ENCODE results near the gene CTNNA2. TPM values are rescaled to one million over a fixed set of nuclear protein-coding genes. Genes with fewer than 3 reads are reported as not detected.

Gene CTNNA2
- total RNA-seq, 1 experiment from 2014 or later: 5.5 TPM

DNA sequence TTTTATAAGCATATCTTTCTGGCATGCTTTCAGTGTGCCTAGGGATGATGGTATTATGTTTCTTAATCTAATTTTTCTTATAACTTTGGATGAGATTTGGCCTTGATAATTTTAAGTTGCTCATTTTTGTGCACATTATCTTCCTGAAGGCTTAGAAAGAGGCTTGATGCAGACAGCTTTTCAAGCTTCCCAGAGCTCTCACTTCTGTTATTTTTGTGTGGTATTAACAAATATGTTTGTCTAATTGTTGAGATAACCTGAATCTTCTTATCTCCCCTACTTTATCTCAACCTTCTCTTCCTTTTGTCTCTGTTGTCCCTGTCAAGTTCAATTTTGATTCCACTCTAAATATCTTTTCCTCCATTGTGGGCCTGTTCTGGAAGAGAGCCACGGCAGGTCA, 904.9 kb downstream of the CTNNA2 start:
- Mint-ChIP-seq H3K4me1 (no peaks in the 10 kb centered on the region), H3K27me3 (ENCODE audit: low read depth) (no peaks in the 10 kb centered on the region), H3K36me3 (ENCODE audit: insufficient read depth in 1 of 3, low read depth in 3 of 3) (peaks cover 0 to 8% (median 3%) of the 10 kb centered on the region in 3 experiments; a peak in 3 of 7 replicates), H3K27ac (no peak overlapping the region), H3K9me3 (peaks cover 8% of the 10 kb centered on the region in 2 experiments; a peak in 4 of 5 replicates), H3K4me3 (no peak overlapping the region)
- no peak overlapping the region for H2AK5ac ChIP-seq (ENCODE audit: insufficient read length, low read length)
- no peak overlapping the region for H2BK20ac ChIP-seq (ENCODE audit: low read depth, low read length, poor library complexity, severe bottlenecking)
- TF ChIP-seq CTCF (conservative IDR thresholded peaks at IDR 0.05): no peak
- no peaks in the 10 kb centered on the region for H3K79me2 ChIP-seq (ENCODE audit: insufficient read depth, low read length)
- H3K27me3 ChIP-seq (ENCODE audit: insufficient read depth, low read length): no peaks in the 10 kb centered on the region
- no peak overlapping the region for H2BK120ac ChIP-seq (ENCODE audit: low read depth, low read length, poor library complexity, severe bottlenecking)
- no peaks in the 10 kb centered on the region for H4K20me1 ChIP-seq (ENCODE audit: control insufficient read depth, insufficient read depth, insufficient read length)
- no peaks in the 10 kb centered on the region for H3K23me2 ChIP-seq (ENCODE audit: insufficient read length, low read depth, low read length, poor library complexity, severe bottlenecking)
- H3K79me1 ChIP-seq (ENCODE audit: insufficient read depth, low read depth, low read length, poor library complexity, severe bottlenecking): no peaks in the 10 kb centered on the region
- no peak overlapping the region for H2BK5ac ChIP-seq (ENCODE audit: insufficient read length, low read length)
- H2AFZ ChIP-seq (ENCODE audit: low read length): no peak overlapping the region
- no peak overlapping the region for H3K18ac ChIP-seq (ENCODE audit: insufficient read length, low read depth, low read length)
- no peak overlapping the region for H4K5ac ChIP-seq (ENCODE audit: insufficient read length, low read depth, low read length)
- no peak overlapping the region for H3T11ph ChIP-seq (ENCODE audit: low read length)
- no peak overlapping the region for H3K14ac ChIP-seq (ENCODE audit: insufficient read depth, low read length)
- H4K8ac ChIP-seq (replicated peaks; ENCODE audit: insufficient read length, low read depth, low read length): no peak overlapping the region
- no peaks in the 10 kb centered on the region for H3K4me1 ChIP-seq (ENCODE audit: insufficient read depth, low read length)
- H3K23ac ChIP-seq (ENCODE audit: insufficient read length, low read depth, low read length): no peak overlapping the region
- no peak for DNase-seq
- H3K4ac ChIP-seq (ENCODE audit: low read depth, low read length): no peak overlapping the region
- no CpG with 5 or more reads among the region's 1 CpG for WGBS (ENCODE audit: extremely low coverage, insufficient read length, low lambda C conversion rate)
- no peak overlapping the region for H2BK12ac ChIP-seq (ENCODE audit: insufficient read length, low read depth, low read length)
- no peak overlapping the region for H3K9ac ChIP-seq (ENCODE audit: extremely low read depth, insufficient read length, low read length)
- no peak overlapping the region for H2BK15ac ChIP-seq (ENCODE audit: low read depth, low read length)
- H3K9me3 ChIP-seq (ENCODE audit: control insufficient read depth, low read depth, low read length): no peaks in the 10 kb centered on the region
- no peak overlapping the region for H3K4me2 ChIP-seq (ENCODE audit: insufficient read depth, insufficient read length, low read length)
- H3K56ac ChIP-seq (ENCODE audit: insufficient read length, low read depth, low read length): no peak overlapping the region
- no peak overlapping the region for H3K27ac ChIP-seq (ENCODE audit: insufficient read length, low read depth, low read length)
- H4K91ac ChIP-seq (ENCODE audit: insufficient read length, low read depth, low read length): no peak overlapping the region

Data from H9 (cell line).